Thyroid gland (tissue), 4 donors: ENCODE measurements around the gene SAMD13.

ENCODE experiments used
- POLR2A ChIP-seq, 2 donors: fragments of 450-650 bp; IDR thresholded peaks; one replicate each; pipeline ENCODE4 v1.6.1; 2017; ENCODE audit warnings: antibody characterized with exemption in 2 of 2, mild to moderate bottlenecking in 2 of 2, moderate library complexity in 1 of 2
- TF ChIP-seq, protein P1 (sequence below), 6 experiments: fragments of 200-600 bp in 3 of 6; fragments of 450-650 bp in 3 of 6; sonication (generic) in 3 of 6; IDR thresholded peaks; one replicate each; pipeline ENCODE4 v1.5.1; 2016 to 2019; ENCODE audit warnings: antibody characterized with exemption in 6 of 6, mild to moderate bottlenecking in 2 of 6, inconsistent platforms in 1 of 6, moderate library complexity in 1 of 6

DNA sequence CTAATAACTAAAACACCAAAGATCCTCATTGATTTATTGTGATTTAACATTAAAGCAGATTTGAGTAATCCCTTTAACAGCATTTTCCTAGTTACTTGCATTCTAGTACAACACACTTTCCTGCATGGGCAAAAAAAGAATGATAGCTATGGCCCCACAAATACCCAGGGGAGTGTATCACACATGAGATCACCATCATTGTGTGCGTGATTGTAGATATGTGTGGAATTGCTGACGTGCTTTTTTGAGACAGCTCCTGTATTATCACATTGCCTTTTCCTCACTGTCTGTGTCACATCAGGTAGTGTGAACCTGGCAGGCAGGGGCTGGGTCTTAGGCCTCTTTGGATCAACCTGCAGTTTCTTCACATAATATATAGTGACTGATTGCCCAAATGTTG is 48.5 kb upstream of the SAMD13 start:
- TF ChIP-seq POLR2A (IDR thresholded peaks at IDR 0.05): no peak
- TF ChIP-seq, protein P1, sequence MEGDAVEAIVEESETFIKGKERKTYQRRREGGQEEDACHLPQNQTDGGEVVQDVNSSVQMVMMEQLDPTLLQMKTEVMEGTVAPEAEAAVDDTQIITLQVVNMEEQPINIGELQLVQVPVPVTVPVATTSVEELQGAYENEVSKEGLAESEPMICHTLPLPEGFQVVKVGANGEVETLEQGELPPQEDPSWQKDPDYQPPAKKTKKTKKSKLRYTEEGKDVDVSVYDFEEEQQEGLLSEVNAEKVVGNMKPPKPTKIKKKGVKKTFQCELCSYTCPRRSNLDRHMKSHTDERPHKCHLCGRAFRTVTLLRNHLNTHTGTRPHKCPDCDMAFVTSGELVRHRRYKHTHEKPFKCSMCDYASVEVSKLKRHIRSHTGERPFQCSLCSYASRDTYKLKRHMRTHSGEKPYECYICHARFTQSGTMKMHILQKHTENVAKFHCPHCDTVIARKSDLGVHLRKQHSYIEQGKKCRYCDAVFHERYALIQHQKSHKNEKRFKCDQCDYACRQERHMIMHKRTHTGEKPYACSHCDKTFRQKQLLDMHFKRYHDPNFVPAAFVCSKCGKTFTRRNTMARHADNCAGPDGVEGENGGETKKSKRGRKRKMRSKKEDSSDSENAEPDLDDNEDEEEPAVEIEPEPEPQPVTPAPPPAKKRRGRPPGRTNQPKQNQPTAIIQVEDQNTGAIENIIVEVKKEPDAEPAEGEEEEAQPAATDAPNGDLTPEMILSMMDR (IDR thresholded peaks at IDR 0.05): no peak
